Cardiac muscle cell (in vitro differentiated cells and primary cell): ENCODE data around the gene PRRC2B. TPM values are rescaled to one million over a fixed set of nuclear protein-coding genes. Genes with fewer than 3 reads are reported as not detected.
"Not testable (repeated sequence)": the region's sequence is repeated elsewhere in the genome, so short reads cannot be mapped to it uniquely, and the experiment has no call there.

ENCODE experiments used
- DNase-seq, 2 donors: peaks; one replicate each; pipeline versions ENCODE4 v3.0.0 to v3.0.0-alpha.2; 2010 to 2017; ENCODE audit warnings: low read depth in 1 of 2, low spot score in 1 of 2
- H3K27ac ChIP-seq: fragments of 200-600 bp; sonication (generic); 2 replicates; pipeline ENCODE4 v1.5.1; 2016
- H3K27me3 ChIP-seq: fragments of 200-600 bp; sonication (generic); 2 replicates; pipeline ENCODE4 v1.6.0; 2016; ENCODE audit warnings: control low read depth
- H3K36me3 ChIP-seq: fragments of 200-600 bp; sonication (generic); 2 replicates; pipeline ENCODE4 v1.5.1; 2016; ENCODE audit warnings: control low read depth
- H3K4me1 ChIP-seq: fragments of 200-600 bp; sonication (generic); 2 replicates; pipeline ENCODE4 v1.8.1; 2017; ENCODE audit warnings: low read depth, mild to moderate bottlenecking, mixed run types
- H3K4me3 ChIP-seq: fragments of 200-600 bp; sonication (generic); 2 replicates; pipeline ENCODE4 v1.5.1; 2016; ENCODE audit warnings: mild to moderate bottlenecking
- H3K9me3 ChIP-seq: fragments of 200-600 bp; sonication (generic); 2 replicates; pipeline ENCODE4 v1.5.1; 2017; ENCODE audit warnings: low read depth, mild to moderate bottlenecking, control low read depth
- CTCF ChIP-seq: IDR thresholded peaks from 2 replicates; pipeline ENCODE4 v1.5.1; 2012; ENCODE audit warnings: low read depth, mild to moderate bottlenecking, low read length
- polyA plus RNA-seq: library from polyadenylated mRNA; unstranded; fragments of >200 nt; fragmentation: Nextera tagmentation; extraction: Ambion mirVana; gene quantifications from 2 replicates; pipeline ENCODE4 v1.2.1, GENCODE V29; 2016
- total RNA-seq: library from RNA; depleted of rRNA; stranded (reverse); fragments of >200 nt; gene quantifications from 2 replicates; pipeline ENCODE4 v1.2.3, GENCODE V29; 2016

Gene PRRC2B
- total and polyA plus RNA-seq, 2 experiments from 2014 or later = 71.1 to 259 TPM

- TF ChIP-seq CTCF = no peak
- no peak overlapping the region for H3K4me3 ChIP-seq
- H3K9me3 ChIP-seq = no peaks in the 10 kb centered on the region
- H3K27ac ChIP-seq = no peak overlapping the region
- H3K4me1 ChIP-seq = no peaks in the 10 kb centered on the region
- H3K36me3 ChIP-seq = peaks cover 79% of the 10 kb centered on the region
- H3K27me3 ChIP-seq = no peaks in the 10 kb centered on the region
- DNase-seq = no peak
These were observed 53.7 kb downstream of the PRRC2B start for GRCh38 chr9:131447600-131447999.

- Histone ChIP-seq H3K36me3 (peaks cover 74% of the 10 kb centered on the region), H3K27me3 (no peaks in the 10 kb centered on the region), H3K4me1 (no peaks in the 10 kb centered on the region), H3K27ac (no peak overlapping the region), H3K4me3 (no peak overlapping the region), H3K9me3 (no peaks in the 10 kb centered on the region)
- no peak for DNase-seq
- TF ChIP-seq CTCF = no peak
These were observed 54.9 kb downstream of the PRRC2B start for GRCh38 chr9:131448818-131449217.

GRCh38 chr9:131449276-131449675 is 55.4 kb downstream of the PRRC2B start:
- Histone ChIP-seq H3K4me3 (no peak overlapping the region), H3K27ac (no peak overlapping the region), H3K4me1 (no peaks in the 10 kb centered on the region), H3K9me3 (no peaks in the 10 kb centered on the region), H3K36me3 (peaks cover 72% of the 10 kb centered on the region), H3K27me3 (no peaks in the 10 kb centered on the region)
- DNase-seq = no peak
- no peak for TF ChIP-seq CTCF

GRCh38 chr9:131454028-131454427 is 60.1 kb downstream of the PRRC2B start:
- H3K4me1 ChIP-seq = no peaks in the 10 kb centered on the region
- H3K36me3 ChIP-seq = peaks cover 70% of the 10 kb centered on the region
- no peaks in the 10 kb centered on the region for H3K9me3 ChIP-seq
- TF ChIP-seq CTCF = no peak
- H3K27me3 ChIP-seq = no peaks in the 10 kb centered on the region
- DNase-seq = no peak
- no peak overlapping the region for H3K4me3 ChIP-seq
- no peak overlapping the region for H3K27ac ChIP-seq

- H3K27me3 ChIP-seq, H3K9me3 ChIP-seq, H3K4me3 ChIP-seq, H3K27ac ChIP-seq, DNase-seq, H3K4me1 ChIP-seq: not testable (repeated sequence)
- peaks cover 68% of the 10 kb centered on the region for H3K36me3 ChIP-seq
These were observed 61.8 kb downstream of the PRRC2B start for GRCh38 chr9:131455655-131456054.

- no peaks in the 10 kb centered on the region for H3K27me3 ChIP-seq
- H3K9me3 ChIP-seq = no peaks in the 10 kb centered on the region
- H3K27ac ChIP-seq = no peak overlapping the region
- no peak for DNase-seq
- no peaks in the 10 kb centered on the region for H3K4me1 ChIP-seq
- H3K4me3 ChIP-seq = no peak overlapping the region
- no peak for TF ChIP-seq CTCF
- peaks cover 68% of the 10 kb centered on the region for H3K36me3 ChIP-seq
These were observed 63.9 kb downstream of the PRRC2B start for GRCh38 chr9:131457746-131458145.
